Measurements from ENCODE around the gene BCAR3. TPM values are rescaled to one million over a fixed set of nuclear protein-coding genes. Genes with fewer than 3 reads are reported as not detected.
"Not testable (repeated sequence)": the region's sequence is repeated elsewhere in the genome, so short reads cannot be mapped to it uniquely, and the experiment has no call there.

BCAR3 gene
- total RNA-seq, 1 donor from 2014 or later = 18.5 TPM

DNA sequence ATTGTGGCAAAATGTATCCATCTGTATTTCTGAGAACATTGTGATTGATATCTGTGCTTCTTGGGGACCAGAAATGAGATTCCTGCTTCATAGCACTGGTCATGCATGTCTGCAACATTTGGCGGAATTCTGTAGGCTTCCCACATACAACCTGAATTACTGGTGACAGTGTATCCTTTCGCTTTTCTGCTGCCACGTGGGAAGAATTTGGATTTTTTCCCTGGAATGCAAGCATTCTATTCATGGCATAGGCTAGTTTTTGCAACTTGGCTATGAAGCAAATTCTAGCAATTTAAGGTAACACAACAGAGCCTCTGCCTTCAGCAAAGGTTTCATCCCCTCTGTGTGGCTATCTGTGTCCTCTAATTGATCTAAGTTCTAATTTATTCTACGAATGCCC, 85.9 kb downstream of the BCAR3 start:
- intact Hi-C loops (cut with DNase I) = no loop called here
- DNase-seq (no peak), ATAC-seq (ENCODE audit: poor library complexity) (no peak)

DNA sequence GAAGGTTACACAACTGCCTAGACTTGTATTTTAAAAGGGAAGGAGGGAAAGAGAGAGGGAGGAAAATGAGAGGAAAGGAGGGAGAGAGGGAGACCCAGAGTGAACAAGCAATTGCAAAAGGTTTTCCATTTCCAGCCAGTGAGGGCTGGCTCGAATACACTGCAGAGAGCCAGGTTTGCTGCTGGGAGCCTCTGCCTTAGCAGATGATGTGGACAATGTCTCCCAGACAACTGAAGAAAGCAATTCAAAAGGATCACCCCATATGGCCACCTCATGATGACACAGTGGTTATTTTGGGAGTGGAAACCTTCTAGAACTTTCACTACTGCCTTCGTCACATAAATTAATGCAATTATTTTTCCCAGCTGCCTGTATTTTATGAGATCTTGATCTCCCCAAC, 86.4 kb downstream of the BCAR3 start:
- intact Hi-C loops (cut with DNase I) = no loop called here
- no peak for DNase-seq
- ATAC-seq (ENCODE audit: poor library complexity) = no peak

DNA sequence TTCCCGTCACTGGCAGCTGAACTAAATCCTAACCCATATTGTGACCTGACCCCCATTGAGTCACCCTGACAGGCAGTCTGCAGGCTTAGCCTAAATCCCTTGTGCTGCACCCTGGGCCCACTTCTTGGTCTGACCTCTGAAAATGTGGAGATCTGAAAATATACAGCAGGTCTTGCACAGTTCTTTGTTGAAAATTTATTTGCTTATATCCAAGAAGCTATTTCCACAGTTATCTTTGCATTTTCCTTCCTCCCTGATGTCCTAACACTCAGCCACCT, 87.1 kb downstream of the BCAR3 start:
- no peak for DNase-seq
- intact Hi-C loops (cut with DNase I) = no loop called here
- ATAC-seq (ENCODE audit: poor library complexity) = no peak

DNA sequence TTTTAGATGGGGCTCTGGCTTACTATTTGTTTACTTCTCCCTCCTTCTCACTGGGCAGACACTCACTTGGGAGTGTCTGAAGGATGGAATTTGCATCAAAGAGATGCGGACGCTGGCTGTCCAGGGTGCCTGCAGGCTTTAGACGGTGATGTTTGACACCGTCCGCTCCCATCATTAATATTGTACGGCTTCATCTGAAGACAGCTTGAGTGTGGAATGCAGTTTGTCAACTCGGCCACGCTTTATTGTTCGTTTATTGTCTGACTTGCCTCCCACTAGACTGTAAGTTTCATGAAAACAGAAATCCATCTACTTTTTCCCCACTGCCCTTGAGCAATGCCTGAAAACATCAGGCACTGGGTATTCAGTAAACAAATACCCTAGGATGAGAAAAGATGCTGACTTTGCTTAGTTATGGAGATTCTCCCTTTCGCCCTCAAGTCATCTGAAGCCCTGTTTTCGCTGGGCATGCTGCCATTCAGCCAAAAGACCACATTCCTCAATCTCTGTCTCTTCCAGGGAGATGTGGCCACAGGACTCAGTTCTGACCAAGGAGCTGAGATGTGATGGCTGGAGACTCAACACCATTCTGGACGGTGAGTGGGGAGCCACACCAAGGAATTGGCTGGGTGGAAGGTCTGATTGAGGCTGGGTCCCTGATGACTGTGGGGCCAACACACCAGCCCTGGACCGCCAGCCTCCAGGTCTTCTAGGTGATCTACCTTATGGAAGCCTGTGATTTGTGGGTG, 87.6 kb downstream of the BCAR3 start:
- intact Hi-C loops (cut with DNase I) = no loop called here
- no peak for DNase-seq
- ATAC-seq (ENCODE audit: poor library complexity) = no peak

DNA sequence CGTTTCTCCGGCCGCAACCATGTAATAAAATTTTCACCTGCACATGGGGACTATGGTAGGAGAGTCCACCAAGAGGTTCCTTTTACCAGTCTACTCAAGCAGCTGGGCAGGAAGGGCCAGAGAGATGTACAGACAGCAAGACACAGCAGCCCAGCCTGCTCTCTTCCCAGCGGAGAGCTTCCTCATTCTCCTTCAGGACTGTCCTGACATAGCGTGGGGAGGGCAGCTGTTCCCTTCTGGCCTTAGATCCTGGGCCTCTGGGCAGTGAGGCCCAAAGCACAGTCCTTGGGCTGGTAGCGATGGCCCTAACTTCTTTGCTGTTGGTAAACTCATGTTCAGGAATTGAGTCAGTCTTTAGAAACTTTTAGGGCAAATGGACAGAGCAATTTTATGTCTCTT, 89.1 kb downstream of the BCAR3 start:
- ATAC-seq (ENCODE audit: poor library complexity) (peak; percentile 55), DNase-seq (no peak)
- intact Hi-C loops (cut with DNase I) = no loop called here

DNA sequence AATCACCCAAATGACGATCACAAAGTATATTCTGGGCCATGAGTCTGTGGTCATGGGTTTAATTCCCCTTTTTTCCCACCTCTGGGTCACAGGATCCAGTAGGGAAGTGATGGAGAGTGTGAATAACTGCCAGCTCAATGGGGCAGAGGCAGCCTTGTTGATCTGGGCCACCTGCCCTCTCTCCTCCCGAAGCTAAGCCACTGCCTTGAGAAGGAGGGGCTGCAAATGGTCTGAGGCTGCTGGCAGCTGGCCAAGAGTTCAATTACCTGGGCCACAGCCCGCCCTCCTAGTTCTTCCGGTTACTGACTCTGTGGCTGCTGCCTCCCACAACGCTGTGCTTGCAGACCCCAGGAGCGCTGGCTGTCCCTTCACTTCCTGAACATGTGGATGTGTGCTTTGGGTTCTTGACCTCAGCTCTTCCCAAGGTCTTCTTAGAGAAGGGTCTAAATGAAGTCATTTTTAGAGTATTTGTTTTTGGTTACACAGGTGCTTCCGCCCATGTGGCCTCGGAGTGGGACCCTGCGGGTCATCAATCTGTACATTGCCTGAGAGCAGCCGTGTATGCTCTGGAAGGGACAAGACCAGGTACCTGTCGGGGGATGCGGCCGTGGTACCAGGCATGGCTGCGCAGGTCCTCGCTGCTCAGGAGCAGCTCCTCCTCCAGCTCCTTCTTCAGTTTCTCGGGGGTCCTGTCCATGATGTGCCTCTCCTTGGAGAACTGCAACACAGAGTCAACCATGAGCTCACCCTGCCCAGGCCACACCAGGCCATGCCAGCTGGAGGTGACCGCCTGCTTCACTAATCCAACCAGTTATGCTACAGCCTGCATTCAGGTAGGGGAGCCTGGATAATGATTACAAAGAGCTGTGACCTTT, 89.7 kb downstream of the BCAR3 start:
- intact Hi-C loops (cut with DNase I) = no loop called here
- DNase-seq (no peak), ATAC-seq (ENCODE audit: poor library complexity) (peak; percentile 13)

DNA sequence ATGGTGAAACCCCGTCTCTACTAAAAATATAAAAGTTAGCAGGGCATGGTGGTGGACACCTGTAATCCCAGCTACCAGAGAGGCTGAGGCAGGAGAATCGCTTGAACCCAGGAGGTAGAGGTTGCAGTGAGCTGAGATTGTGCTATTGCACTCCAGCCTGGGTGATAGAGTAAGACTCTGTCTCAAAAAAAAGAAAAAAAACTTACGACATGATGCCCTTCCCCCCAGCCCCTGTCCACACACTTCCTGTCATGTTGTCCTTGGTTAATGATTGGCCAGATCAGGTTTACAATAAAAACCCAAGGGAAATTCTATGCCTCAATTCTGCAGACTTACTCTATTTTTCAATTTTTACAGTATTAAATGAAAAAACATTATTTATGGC, 90.4 kb downstream of the BCAR3 start:
- intact Hi-C loops (cut with DNase I); DNase-seq; ATAC-seq (ENCODE audit: poor library complexity): not testable (repeated sequence)

DNA sequence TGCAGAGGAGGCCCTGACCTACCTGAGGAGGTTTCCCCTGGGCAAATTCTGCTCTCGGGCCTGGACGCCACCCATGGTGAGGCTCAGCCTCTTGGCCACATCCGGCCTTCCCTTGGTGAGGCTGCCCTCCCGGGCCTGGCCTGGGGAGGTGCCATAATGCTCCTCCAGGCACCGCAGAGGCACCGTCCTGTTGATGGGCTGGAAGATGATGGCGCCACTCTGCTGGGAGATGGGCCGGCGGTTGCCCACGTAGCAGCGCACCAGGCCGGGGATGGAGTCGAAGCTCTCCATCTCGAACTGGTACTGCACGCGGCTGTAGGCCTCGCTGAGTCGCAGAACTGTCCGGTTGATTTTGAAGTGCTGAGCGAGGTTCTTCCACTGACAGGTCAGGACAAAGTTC, 92.7 kb downstream of the BCAR3 start:
- intact Hi-C loops (cut with DNase I) = no loop called here
- ATAC-seq (ENCODE audit: poor library complexity) (no peak), DNase-seq (no peak)

DNA sequence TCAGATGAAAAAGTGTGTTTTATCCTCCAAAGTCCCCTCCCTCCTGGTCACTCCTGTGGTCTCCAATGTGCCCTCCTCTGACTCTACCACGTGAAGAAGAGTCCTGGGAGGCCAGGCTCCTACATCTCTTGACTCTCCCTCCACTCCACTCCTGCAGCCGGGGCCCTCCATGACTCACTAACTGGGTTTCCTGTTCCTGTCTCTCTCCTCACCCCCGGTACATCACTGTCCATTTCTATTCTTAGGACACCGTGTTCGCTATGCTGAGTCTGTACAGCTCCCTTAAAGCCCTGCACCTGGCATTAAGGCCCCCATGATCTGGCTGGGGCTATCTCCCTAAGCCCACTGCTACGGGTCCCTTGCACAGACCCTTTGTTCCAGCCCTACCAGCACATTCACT, 93.4 kb downstream of the BCAR3 start:
- DNase-seq (no peak), ATAC-seq (ENCODE audit: poor library complexity) (no peak)
- intact Hi-C loops (cut with DNase I) = no loop called here

DNA sequence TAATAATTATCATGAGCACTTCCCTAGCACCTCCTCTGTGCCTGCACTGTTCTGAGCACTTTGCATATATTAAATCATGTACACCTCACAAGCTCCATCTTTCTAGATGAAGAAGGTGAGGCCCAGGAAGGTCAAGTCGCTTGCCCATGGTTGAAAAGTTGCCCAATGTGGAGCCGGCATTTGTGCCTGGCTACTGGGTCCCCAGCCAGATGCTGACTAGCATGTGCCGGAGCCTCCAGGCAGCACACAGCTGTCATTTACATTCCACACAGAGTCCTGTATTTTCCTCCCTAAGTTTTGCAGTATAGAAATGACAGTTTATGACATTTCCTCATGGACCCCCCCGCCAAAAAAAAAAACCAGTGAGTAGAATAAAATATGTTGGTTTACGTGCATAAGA, 94.3 kb downstream of the BCAR3 start:
- no peak for DNase-seq
- ATAC-seq (ENCODE audit: poor library complexity) = no peak
- intact Hi-C loops (cut with DNase I) = no loop called here

DNA sequence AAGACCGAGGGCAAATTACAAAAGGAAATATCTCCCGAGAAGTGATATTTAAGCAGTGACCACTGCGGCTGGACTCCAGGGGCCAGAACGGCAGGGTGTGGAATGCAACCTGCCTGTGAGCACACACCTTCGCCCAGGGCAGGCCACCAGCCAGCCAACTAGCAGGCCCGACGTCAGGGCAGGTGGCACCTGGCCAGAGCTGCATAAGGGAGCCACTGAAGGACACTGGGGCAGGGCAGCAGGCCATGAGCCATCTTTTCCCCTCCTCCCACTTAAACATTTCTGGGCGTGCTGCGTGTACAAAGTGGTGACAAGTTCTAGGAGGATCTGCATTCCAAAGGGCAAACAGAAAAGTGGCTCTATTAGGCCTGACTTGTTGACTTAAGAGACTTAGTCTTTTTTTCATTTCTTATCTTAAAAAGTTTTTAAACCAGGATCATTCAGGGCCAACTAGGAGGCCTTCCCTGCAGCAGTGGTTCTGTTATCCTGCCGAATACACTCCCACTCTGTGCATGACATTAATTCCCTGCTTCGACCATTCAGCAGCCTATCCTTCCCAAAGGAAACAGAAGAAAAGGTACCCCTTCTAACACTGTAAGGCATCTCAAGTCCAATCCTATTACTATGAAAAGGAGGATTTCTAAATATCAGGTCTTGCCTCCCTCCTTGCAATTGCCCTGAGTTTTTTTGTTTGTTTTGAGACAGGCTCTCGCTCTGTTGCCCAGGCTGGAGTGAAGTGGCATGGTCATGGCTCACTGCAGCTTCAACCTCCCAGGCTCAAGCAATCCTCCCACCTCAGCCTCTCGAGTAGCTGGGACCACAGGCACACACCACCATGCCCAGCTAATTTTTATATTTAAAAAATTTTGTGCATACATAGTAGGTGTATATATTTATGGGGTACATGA, 96.3 kb downstream of the BCAR3 start:
- intact Hi-C loops (cut with DNase I) = no loop called here
- peak; percentile 92 for ATAC-seq (ENCODE audit: poor library complexity)
- peak; percentile 95 for DNase-seq

DNA sequence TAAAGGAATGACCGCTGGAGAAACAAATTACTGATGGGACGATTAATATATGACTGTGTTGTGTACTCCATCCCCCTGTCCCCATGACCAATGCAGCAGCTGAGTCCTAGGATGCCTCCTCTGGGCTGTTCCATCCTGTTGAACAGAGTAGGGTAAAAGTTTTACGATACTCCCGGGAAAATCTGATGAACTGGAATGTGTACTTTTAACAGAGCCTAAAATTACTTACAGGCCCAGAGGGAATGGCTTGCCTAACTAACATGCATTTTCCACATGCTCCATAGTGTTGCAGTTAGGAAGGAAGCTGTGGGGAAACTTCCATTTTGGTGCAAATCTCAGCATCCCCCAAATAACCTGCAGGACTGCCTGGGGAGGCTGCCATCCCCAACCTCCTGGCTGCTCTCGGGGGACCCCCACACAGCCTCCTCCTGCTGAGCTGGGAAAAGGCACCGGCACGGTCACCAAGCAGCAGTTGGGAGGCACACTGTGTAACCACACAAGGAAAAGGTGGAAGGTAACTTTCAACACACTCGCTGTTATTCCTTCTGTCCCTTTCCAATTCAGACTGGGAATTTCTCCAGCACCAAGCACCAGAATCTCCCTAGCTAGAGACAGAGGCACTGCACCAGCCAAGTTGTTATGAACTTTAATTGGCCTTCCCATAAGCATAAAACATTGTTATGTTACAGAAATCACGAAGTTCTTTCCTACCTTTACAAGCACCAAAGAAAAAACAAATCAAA, 97.2 kb downstream of the BCAR3 start:
- intact Hi-C loops (cut with DNase I) = no loop called here
- DNase-seq (no peak), ATAC-seq (ENCODE audit: poor library complexity) (peak; percentile 71)

DNA sequence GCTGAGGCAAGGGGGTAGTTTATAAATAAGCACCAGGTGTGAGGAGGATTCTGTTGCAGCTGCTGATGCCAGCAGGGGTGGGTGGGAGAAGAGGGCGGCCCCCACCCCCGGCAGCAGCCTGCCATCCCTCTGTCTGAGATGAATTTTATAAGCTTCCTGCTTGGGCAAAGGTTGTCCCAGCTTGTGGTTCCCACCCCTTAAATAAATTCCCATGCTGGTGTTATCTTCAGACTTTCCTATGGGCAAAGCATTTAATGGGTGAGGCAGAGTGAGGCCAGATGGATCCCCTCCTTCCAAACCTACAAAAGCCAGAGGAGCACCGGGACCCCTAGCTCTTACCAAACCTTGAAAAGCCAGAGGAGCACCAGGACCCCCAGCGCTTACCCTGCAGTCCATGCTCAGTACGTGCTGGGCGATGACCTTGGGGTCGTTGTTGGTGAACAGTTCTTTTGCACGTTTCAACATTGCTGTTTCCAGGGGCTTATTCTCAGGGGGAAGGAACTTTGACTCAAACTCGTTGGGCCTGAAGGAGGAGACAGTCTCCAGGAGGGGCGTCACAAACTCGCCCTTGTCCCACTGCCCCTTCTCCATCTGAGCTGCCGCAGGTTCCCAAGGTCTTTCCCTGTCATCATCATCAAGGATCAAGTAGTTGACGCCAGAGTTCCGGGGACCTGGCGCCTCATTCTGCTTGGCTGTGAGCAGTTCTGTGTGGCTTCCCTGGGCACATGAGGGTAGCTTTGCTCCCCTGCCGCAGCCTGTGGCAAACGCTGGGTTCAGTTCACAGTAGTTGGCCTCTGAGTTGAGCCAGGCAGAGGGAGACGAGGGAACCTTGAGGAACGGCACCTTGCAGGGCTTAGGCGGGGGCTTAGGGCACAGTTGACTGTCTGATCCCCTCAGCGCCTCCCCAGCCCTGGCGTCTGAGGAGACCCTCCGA, 99.5 kb downstream of the BCAR3 start:
- ATAC-seq (ENCODE audit: poor library complexity) = no peak
- intact Hi-C loops (cut with DNase I) = no loop called here
- DNase-seq = no peak

DNA sequence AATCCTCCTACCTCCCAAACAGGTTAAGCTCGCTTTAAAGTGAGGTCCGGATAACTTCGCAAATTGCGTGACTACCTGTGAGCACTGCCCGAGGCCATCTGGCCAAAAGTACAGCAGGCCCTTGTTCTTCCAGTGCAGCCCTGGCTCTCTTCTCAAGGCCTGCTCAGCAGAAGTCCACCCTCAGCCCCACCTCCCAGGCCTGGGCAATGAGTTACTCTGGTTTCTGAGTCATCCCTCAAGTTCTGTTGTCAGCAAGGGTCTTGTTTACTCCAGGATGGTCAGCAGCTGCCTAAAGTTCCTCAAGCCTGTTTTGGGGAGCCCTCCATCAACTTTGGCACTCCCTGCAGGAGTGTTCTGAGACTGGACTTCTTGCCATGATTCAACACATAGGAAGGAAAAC, 101.7 kb downstream of the BCAR3 start:
- intact Hi-C loops (cut with DNase I) = no loop called here
- ATAC-seq (ENCODE audit: poor library complexity) (peak; percentile 43), DNase-seq (peak; percentile 73)

DNA sequence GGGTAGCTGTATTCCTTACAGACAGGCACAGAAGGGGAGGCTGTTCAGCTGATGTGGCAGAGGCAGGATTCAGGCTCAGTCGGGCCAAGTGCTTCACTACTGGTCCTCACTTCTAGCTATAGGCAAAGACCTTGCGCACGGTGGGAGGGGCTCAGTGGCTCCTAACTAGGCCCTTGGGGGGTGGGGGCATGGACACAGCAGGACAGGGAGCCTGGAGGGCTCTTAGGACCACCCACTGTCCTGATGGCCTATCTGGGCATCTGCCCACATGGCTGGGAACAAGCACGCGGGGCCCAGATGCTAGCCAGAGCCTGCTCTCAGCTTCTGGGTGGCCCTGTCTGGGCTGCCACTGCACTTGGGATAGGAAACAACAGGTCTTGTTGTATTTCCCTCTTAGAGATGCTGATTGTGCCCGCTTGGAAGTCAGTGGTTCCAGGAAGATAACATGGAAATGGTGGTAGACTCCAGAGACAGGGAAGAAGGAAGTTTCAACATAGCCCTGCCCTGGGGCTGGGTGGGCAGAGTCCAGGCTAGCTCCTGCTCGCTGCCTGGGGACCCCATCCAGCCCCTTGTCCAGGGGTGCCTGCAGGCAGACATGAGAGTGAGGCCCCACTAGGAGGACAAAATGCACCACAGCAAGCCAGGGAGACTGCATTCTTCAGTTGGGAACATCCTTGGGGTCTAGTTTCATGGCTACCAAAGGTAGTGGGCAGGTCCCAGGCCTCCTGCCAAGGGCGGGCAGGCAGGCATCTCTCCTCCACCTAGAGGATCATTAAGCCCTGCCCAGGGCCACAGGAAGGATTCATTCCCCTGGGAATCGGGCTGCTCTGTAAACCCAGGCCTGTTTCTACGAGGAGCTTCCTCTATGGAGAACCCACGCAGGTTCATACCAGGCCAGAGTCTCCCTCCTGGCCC, 102.5 kb downstream of the BCAR3 start:
- ATAC-seq (ENCODE audit: poor library complexity) = no peak
- DNase-seq = no peak
- intact Hi-C loops (cut with DNase I) = no loop called here

DNA sequence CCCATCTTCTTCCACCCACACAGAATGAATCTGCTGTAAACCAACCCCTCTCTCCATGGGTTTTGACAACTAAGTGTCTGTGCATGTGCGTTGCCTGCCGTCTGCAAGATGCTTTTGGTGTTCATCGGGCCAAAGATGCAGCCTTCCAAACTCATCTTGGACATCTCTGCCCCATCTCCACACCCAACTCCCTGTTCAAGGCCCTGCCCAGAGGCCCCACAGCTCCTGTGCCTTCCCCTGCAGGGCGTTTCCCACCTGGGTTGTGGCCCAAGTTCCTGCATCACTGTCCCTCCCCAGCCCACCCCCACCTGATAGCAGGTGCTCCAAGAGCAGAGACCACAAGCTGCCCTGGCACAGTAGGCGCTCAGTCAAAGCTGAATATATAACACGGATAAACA, 103.2 kb downstream of the BCAR3 start:
- no peak for ATAC-seq (ENCODE audit: poor library complexity)
- DNase-seq = no peak
- intact Hi-C loops (cut with DNase I) = no loop called here
